ENCODE data around the gene ARPC2.
A peak's percentile ranks its signal among the peaks of the same experiment; 100 is the strongest.

Gene ARPC2

DNA sequence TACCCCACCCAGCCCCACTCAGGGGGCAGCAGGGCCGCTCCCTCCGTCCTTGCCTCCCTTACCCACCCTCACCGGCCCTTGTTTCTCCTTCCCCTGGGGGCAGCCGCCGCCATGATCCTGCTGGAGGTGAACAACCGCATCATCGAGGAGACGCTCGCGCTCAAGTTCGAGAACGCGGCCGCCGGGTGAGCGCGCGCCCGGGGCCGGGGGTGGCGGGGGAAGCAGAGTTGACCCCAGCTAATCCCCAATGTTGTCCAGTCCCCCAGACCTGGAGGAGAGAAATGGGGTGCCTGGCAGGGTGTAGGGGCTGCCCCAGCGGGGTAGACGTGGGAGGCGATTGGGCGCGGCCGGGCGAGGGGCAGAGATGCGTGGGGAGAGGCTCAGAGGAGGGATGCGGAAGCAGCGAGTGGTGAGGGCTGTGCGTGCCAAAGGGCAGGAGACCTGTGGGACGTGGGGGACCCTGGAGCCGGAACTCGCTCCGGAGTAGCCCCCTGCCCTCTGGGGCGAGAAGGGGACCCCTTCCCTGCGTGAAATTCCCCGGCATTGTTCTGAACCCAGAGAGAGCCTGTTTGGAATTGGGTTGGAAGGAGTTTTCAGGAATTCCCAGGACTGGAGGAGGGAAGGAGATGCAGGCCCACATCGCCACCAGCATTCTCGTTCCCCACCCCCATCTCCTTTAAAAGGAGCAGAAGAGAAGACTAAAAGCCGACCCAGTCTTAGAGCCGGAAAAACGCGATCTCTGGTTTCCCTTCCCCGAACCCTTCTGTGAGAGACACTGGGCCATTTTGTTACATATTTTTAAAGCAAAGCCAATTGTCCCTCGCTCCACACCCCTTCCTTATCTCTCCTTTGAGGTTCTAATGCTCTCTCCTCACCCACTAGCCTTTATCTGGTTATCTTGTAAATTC is 625 bp downstream of the ARPC2 start:
- peak; percentile 61 for DNase-seq (ENCODE audit: low read depth, low spot score)

DNA sequence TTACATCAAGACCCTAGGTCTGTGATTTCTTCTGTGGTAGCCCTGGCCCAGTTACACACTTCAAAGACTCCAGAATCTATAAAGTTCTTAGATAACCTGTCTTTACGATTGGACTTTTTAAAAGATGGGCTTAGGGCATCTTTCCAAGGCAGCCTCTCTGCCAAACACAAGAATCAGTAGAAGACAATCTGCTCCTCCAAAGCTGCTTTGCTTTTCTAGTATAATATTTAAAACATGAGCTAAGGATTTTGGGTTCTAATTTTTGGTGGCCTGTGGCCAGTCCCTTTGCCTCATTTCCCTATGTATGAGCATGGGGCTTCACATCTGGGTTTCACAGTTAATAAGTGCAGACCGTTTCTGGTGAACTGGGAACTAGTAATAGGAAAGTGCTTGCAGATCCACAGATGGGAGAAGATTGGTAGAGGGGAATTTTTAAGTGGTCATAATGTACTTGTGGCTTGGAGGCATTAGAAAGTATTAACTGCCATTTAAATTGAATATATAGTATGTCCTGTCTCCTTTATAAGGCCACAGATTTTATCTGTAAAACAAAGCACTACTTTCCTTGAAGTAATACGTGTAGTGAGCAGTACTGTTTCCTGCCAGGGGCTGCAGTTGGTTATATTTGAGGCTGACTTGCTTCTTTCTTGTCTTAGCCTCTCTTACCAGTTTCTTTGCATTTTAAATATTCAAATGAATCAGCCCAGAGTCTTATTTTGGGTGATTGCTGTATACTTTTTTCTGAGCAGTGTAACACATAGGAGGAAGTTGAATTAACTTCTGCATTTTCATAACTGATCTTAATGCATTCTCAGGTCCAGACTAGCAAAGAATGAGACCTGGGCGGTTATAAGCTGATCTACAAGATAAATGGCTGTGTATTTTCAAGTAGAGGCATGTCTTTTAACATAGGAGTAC is 1.5 kb downstream of the ARPC2 start:
- peak; percentile 9 for DNase-seq (ENCODE audit: low read depth, low spot score)

DNA sequence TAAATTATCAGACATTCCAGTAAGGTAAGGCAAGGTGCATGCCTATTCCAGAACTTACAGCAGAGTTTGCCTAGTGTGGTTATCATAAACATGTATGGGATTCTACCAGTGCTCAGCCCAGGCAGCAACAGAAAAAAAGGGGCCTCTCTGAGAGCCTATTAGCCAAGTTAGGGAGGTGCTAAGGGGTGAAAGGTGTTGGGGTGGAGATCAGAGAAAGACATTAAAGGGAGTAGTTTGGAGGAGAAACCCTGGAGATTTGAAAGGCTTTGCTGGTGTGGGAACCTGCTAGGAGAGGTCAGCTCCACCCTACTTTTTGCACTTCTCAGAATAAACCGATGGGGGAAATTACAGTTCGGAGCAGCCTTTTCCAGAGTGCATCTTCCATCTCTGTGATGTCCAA is 2.9 kb downstream of the ARPC2 start:
- no peak for DNase-seq (ENCODE audit: low read depth, low spot score)

DNA sequence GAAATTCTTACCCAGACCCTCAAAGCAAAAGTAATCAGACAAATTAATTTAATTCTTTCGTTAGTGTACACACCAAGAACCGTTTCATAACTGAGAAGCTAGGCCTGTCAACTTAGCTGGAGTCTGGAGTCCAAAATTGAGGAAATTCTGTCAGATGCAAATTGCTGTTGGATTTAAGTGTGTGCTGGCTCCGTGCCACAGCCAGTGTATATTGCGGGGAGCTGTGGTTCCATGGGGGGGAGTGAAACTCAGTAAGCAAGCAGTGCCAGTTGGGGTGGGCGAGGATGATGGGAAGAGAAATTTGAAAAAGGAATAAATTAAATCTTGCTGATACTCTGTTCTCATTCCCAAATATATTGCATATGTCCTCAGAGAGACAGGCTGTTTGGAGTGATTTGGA is 4.0 kb downstream of the ARPC2 start:
- DNase-seq (ENCODE audit: low read depth, low spot score): no peak

DNA sequence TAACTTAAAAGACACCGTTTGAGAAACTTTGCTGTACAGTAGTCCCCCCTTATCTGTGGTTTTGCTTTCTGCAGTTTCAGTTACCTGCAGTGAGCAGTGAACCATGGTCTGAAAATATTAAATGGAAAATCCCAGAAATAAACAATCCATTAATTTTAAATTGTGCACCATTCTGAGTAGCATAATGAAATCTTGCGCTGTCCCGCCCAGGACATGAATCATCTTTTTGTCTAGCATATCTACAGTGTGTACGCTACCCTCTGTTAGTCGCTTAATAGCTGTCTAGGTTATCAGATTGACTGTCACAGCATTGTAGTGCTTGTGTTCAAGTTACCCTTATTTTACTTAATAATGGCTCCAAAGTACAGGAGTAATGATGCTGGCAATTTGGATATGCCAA is 6.1 kb downstream of the ARPC2 start:
- no peak for DNase-seq (ENCODE audit: low read depth, low spot score)

DNA sequence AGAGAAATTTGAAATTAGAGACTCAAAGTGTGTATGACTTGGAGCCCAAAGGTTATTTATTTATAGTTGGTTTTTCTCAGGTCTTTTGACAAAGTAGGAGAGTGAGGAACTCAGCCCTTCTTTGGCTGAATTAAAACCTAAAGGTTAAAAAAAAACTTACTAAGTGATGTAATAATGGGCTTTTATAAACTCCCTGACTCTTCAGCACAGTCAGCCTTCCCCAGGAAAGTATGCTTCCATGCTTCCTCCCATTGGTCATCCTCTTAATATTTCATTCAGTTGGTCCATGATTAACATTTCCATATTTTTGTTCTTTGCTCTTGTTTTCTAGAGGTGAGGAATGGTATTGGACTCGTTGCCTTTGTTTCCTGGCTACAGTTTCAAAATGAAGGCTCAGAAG is 7.2 kb downstream of the ARPC2 start:
- DNase-seq (ENCODE audit: low read depth, low spot score): no peak

DNA sequence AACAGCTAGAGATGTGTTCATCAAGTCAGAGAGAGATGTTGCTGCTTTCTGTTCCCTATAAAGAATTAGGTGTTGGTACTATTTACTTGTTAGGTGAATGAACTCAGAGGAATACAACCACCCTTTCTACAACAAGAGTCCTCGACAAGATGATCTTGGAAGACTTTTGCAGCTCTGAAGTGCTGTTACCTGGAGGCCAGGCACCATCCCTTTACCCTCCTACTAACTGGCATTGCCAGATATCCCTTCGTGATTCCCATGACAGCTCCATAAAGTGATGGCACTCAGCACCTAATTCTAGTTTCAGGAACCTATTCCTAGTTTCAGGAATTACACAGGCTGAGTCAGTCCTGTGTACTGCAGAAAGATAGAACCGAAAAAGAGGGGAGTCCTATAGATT is 9.9 kb downstream of the ARPC2 start:
- DNase-seq (ENCODE audit: low read depth, low spot score): no peak

DNA sequence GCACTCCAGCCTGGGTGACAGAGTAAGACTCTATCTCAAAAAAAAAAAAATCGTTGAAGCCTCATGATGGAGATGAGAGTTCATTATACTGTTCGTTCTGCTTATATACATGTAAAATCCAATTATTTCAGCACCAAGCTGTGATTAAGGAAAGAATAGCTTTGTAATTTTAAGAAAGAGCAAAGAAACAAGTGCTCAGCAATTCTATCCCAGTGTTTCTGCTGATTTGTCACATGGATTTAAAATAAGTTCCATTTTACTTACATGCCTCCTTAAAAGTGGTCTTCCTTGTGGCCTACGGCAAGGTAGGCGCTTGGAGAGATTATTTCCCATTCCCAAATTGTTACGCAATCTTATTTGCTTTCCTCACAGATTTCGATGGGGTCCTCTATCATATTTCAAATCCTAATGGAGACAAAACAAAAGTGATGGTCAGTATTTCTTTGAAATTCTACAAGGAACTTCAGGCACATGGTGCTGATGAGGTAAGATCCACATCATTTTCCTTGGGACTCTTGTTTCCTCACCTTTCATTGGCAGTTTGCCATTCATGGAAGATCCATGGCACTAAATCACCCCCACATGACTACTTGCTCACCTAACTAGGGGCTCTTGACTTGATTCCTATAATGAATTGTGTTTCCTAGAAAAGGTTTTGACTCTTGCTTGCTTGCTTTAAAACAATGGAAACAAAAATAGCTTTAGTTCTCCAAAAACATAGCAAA is 11.5 kb downstream of the ARPC2 start:
- DNase-seq (ENCODE audit: low read depth, low spot score): peak; percentile 7

DNA sequence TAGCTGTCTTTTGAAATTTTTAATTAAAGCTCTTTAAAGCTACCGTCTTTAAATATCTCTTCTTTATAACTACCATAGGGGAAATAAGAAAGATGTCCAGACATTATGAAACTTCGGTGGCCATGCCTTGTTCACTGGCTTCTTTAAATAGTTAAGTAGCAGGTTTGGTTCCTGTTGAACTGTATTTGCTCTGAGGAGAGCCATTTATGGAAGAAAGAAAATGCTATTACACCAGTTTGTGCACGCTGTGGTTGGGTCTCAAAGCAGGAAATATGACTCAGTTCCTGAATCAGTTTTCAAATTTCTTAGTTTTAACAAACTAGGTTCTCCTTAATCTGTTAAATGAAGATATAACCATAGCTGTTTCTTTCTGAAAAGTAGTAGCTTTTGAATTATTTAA is 12.2 kb downstream of the ARPC2 start:
- peak; percentile 80 for DNase-seq (ENCODE audit: low read depth, low spot score)

DNA sequence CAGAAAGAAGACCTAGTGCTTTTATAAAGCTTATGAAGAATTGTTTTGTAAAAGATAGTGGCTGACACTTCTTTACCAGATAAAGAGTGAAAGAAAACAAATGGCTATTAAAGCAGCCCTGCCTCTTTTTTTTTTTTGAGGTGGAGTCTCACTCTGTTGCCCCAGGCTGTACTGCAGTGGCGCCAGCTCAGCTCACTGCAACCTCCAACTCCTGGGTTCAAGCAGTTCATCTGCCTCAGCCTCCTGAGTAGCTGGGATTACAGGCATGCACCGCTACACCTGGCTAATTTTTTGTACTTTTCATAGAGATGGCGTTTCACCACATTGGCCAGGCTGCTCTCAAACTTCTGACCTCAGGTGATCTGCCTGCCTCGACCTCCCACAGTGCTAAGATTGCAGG is 12.9 kb downstream of the ARPC2 start:
- DNase-seq (ENCODE audit: low read depth, low spot score): peak; percentile 24

DNA sequence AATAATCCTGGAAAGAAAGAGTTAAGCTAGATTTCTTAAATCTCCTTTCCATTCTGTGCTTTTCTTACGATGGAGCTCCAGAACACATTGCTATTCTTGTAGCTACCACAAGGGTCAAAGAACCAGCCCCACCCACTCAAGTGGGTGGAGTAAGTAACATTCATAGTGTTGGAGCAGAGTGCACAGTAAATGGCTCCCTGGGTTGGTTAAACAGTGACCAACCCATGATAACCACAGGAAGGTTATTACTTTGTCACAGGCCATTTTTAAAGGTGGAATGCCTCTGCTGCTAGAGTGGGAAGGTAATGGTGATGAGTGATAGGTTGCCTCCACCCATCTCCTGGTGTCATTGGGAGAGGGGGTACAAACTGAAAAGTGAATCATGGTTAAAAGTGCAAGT is 13.9 kb downstream of the ARPC2 start:
- peak; percentile 27 for DNase-seq (ENCODE audit: low read depth, low spot score)

DNA sequence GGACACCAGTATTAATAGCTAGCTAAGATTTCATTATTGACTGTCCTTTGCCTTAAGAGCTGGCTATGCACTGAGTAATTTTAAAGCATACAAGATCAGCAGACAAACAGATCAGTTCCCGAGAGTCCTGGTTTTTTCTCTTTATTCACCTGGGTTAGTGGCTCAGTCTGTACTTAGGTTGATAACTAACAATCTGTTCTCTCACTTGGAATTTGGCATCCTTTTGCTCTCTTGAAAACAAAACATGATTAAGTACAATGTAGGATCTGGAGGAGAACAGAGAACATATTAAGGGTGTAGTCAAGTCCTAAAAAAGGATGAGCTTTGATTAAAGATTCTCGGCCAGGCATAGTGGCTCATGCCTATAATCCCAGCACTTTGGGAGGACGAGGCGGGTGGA is 16.6 kb downstream of the ARPC2 start:
- no peak for DNase-seq (ENCODE audit: low read depth, low spot score)

DNA sequence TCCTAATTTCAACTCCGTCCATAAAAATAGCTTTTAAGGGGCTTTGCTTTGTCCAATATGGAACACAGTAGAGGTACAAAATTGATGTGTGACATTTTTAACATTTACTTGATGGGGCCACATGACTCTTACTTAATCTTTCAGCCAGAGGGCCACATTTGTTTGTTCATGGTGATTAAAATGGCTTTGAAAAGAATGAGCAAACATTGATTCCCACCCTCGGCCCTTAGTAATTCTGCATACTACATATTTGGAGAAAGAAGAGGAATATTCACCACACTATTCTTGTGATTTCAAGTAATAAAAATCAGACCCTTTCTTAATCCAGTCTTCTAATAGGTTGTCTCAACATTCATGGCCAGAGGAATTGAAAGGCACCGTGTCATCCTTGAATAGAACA is 17.5 kb downstream of the ARPC2 start:
- no peak for DNase-seq (ENCODE audit: low read depth, low spot score)

DNA sequence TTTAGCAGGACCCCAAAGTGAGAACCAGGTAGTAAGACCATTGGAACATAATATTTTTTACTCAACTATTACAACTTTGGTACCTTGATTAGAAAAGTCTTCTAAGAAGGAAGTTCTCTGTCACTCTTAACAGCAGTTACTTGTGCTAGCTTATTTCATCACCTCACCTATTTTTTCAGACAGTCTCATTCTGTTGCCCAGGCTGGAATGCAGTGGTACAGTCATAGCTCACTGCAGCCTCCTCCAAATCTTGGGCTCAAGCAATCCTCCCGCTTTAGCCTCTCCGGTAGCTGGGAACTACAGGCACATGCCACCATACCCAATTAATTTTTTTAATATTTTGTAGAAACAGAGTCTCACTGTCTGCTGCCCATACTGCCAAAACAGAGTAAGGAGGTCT is 18.0 kb downstream of the ARPC2 start:
- DNase-seq (ENCODE audit: low read depth, low spot score): no peak

DNA sequence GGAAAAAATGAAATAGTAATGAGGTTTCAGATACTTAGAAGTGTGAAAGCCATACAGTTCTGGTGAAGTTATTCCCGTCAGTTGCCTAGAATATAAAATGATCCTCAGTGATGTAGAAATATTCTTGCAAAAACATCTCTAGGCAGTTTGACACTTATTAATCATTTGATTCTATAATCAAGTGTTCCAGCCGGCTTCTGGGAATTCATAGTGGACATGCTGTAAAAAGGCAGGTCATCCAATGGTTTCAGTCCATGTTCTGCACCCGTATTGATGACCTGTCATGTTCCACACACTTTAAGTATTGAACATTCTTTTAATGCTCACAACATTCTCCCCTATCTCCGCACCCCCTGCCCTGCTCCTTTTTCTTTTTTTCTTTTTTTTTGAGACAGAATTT is 19.8 kb downstream of the ARPC2 start:
- DNase-seq (ENCODE audit: low read depth, low spot score): no peak

DNA sequence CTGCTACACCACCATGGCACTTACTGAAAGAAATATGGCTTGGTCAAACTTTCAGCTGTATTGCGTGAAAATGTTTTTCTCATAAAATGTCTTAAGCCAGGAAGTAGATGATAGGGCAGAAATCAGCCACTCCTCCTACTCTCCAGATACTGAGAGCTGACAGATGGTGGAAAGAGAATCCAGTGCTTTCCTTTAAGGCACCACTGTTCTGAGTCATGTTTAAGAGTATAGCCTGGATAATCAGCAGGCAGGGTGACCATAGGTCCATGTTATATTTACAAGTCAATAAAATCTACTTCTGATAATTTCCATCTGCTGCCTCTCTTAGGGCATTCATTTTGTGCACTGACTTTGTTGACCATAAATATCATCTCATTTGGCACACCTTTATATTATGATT is 21.9 kb downstream of the ARPC2 start:
- no peak for DNase-seq (ENCODE audit: low read depth, low spot score)

DNA sequence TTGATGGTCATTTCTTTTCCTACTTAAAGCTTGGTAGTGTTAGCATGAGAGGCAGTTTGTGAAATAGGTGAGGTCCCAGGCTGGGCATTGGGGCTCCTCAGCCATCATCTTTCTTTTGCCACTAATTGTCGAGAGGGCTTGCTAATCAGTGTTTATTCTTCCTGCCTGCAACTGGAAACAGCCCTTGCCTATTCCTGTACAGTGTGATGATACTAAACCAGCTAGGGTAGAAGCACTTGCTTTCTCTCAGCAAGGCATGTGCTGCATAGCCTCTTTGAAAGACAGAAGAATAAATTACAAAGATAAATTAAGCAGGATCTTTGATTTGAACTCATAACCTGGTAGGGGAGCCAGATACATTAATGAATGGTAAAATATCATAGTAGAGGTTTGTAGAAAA is 27.2 kb downstream of the ARPC2 start:
- DNase-seq (ENCODE audit: low read depth, low spot score): no peak

DNA sequence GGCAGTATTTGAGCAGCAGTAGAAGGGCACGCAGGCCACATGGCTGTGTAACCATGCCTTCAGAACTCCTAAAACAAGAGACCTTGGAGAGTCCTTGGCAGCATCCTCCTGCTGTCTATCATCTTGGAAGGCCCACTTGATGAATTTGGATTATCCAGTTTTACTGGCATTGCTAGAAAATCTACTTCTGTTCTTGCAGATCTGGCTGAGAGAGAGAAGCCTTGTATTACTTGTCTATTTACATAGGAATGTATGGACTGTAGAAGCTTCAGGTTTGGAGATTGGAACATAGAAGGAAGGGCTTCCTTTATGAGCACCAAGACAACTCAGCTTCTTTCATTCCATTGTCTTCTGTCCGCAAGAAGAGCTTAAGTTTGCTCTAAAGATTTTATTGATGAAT is 27.7 kb downstream of the ARPC2 start:
- no peak for DNase-seq (ENCODE audit: low read depth, low spot score)

DNA sequence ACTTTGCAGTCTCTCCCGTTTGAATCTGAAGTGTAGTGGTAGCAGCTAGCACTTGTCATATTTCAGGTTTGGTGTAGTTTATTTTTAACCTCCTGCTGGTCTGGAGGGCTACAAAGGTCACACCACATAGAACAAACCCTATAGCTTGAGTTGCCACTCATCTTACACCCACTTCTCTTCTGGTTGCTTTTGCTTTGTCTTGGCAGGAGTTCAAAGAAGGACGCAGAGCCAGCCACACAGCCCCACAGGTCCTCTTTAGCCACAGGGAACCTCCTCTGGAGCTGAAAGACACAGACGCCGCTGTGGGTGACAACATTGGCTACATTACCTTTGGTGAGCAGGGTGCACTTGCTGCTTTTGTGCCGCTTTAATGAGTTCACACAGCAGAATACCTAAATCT is 28.2 kb downstream of the ARPC2 start:
- DNase-seq (ENCODE audit: low read depth, low spot score): no peak

DNA sequence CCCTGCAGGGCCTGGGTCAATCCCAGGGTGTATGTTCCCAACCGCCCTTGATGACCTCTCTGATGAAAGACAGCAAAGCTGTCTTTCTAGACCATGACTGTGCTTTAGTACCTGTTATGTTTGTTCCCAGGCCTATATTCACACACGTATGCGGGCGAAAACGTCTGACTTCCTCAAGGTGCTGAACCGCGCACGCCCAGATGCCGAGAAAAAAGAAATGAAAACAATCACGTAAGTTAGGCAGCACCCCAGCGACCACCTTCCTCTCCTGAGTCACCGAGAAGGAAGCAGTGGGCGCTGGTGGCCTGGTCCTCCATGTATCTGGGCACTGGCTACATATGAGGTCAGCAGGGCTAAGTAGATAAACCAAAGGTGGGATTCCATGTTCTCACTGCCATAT is 32.7 kb downstream of the ARPC2 start:
- DNase-seq (ENCODE audit: low read depth, low spot score): no peak

DNA sequence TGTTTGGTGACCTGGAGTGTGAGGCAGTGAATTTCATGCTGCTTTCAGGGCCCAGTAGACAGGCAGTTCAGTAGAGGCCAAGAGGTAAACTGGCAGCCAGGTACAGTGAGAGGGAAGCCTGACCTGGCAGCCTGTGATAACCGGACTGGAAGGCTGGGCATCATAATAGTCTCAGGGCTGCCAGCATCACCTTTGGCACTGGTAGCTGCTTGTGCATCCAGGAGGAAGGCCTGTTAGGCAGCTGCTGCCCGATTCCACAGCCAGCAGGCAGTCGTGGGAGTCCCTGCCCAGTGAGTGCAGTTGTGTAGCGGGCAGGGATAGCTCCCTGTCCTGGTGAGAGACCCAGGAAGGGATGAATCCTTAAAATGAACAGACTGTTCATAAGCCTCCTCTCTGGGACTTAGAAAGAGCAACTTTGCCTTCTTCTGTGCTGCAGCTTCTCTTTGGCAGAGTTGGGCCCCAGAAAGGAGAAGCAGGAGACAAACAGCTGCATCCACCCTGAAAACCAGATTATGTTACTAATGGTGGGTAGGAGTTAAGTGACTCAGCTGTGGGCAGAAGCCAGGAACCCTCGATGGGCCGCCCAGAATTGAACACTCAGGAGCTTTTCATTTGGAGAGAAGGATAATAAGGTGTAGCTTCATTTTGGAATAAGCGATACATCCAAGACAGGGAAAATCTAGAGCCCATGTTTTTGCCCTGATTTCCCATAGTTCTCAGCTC is 35.7 kb downstream of the ARPC2 start:
- peak; percentile 14 for DNase-seq (ENCODE audit: low read depth, low spot score)
